K562 (cell line): ENCODE measurements around the gene FAM83D. TPM values are rescaled to one million over a fixed set of nuclear protein-coding genes. Genes with fewer than 3 reads are reported as not detected.

ENCODE experiments used
- FIP1L1 ChIP-seq: fragments of 200-400 bp; formaldehyde crosslinking; IDR thresholded peaks from 2 replicates; pipeline ENCODE4 v1.6.1; 2018; ENCODE audit warnings: mild to moderate bottlenecking, low read depth, low read length; ENCODE audit not compliant: poor library complexity, severe bottlenecking
- FUS ChIP-seq: fragments of 200-400 bp; formaldehyde crosslinking; optimal IDR thresholded peaks from 2 replicates; pipeline ENCODE3; 2017; ENCODE audit warnings: low read depth, low read length
- GTF2A2 ChIP-seq: IDR thresholded peaks from 2 replicates; pipeline ENCODE4 v1.6.1; 2016; ENCODE audit warnings: mild to moderate bottlenecking, missing genetic modification characterization, missing compliant biosample characterization
- HDAC6 ChIP-seq: IDR thresholded peaks from 2 replicates; pipeline ENCODE4 v1.6.1; 2012; ENCODE audit warnings: low read depth, mild to moderate bottlenecking, control low read depth, inconsistent platforms, low read length, moderate library complexity
- HINFP ChIP-seq: fragments of 450-650 bp; conservative IDR thresholded peaks from 2 replicates; pipeline ENCODE4 v1.6.1; 2016; ENCODE audit warnings: missing genetic modification characterization, low read depth, mild to moderate bottlenecking, control low read depth, missing compliant biosample characterization
- LARP7 ChIP-seq: fragments of 450-650 bp; IDR thresholded peaks from 2 replicates; pipeline ENCODE4 v1.6.1; 2016
- MCM2 ChIP-seq: fragments of 450-650 bp; IDR thresholded peaks from 2 replicates; pipeline ENCODE4 v1.6.1; 2017; ENCODE audit warnings: low read depth, mild to moderate bottlenecking
- NFYB ChIP-seq: IDR thresholded peaks from 2 replicates; pipeline ENCODE4 v1.6.1; 2011; ENCODE audit warnings: mild to moderate bottlenecking, moderate library complexity; ENCODE audit not compliant: insufficient read length; ENCODE audit errors: extremely low read depth
- PML ChIP-seq: IDR thresholded peaks from 2 replicates; pipeline ENCODE4 v1.6.1; 2012; ENCODE audit warnings: low read length, inconsistent platforms
- PRMT5 ChIP-seq: sonication (generic); formaldehyde crosslinking; IDR thresholded peaks from 2 replicates; pipeline ENCODE4 v1.5.0; 2020; ENCODE audit warnings: missing genetic modification reagents
- RBFOX2 ChIP-seq: fragments of 200-400 bp; formaldehyde crosslinking; IDR thresholded peaks from 2 replicates; pipeline ENCODE4 v1.6.1; 2017; ENCODE audit warnings: low read depth, mild to moderate bottlenecking, low read length, moderate library complexity
- RUNX1 ChIP-seq: sonication (generic); IDR thresholded peaks from 2 replicates; pipeline ENCODE4 v1.6.1; 2016; ENCODE audit warnings: antibody characterized with exemption, low read depth
- SMAD1 ChIP-seq: fragments of 150-350 bp; IDR thresholded peaks from 2 replicates; pipeline ENCODE4 v1.6.1; 2014; ENCODE audit warnings: low read length, low read depth; ENCODE audit not compliant: partially characterized antibody
- SRSF1 ChIP-seq: fragments of 200-400 bp; formaldehyde crosslinking; IDR thresholded peaks from 2 replicates; pipeline ENCODE4 v1.6.1; 2017; ENCODE audit warnings: mild to moderate bottlenecking, low read depth, low read length, moderate library complexity
- TBL1XR1 ChIP-seq, 2 experiments: IDR thresholded peaks; 2 replicates each; pipeline ENCODE4 v1.6.1; 2012; ENCODE audit warnings: improper control_type of control experiment in 2 of 2, low read length in 2 of 2, mild to moderate bottlenecking in 1 of 2
- THAP12 ChIP-seq: fragments of 250-450 bp; sonication (Bioruptor Pico); IDR thresholded peaks from 2 replicates; pipeline ENCODE4 v1.9.0; 2021; ENCODE audit warnings: mild to moderate bottlenecking, inconsistent platforms
- U2AF1 ChIP-seq: fragments of 200-400 bp; formaldehyde crosslinking; optimal IDR thresholded peaks from 2 replicates; pipeline ENCODE3; 2017; ENCODE audit warnings: mild to moderate bottlenecking, low read depth, low read length, moderate library complexity
- ZBTB2 ChIP-seq: fragments of 450-650 bp; IDR thresholded peaks from 2 replicates; pipeline ENCODE4 v1.6.1; 2016; ENCODE audit warnings: antibody characterized with exemption
- ZNF282 ChIP-seq: sonication (generic); formaldehyde crosslinking; IDR thresholded peaks from 2 replicates; pipeline ENCODE4 v1.8.1; 2023; ENCODE audit warnings: missing genetic modification reagents
- ZNF398 ChIP-seq: fragments of 250-450 bp; sonication (Bioruptor Pico); IDR thresholded peaks from 2 replicates; pipeline ENCODE4 v1.8.0; 2021; ENCODE audit warnings: moderate library complexity, mild to moderate bottlenecking, inconsistent platforms
- ZNF79 ChIP-seq: fragments of 250-450 bp; sonication (Bioruptor Pico); IDR thresholded peaks from 2 replicates; pipeline ENCODE4 v1.4.0; 2020; ENCODE audit warnings: low read depth, mild to moderate bottlenecking, moderate library complexity
- polyA plus RNA-seq, 8 experiments: library from polyadenylated mRNA; depleted of rRNA in 4 of 8; stranded (reverse) in 5 of 8; unstranded in 3 of 8; fragments of >200 nt; fragmentation: Nextera tagmentation in 2 of 8; fragmentation: Illumina TruSeq in 1 of 8; extraction: Ambion mirVana in 2 of 8; extraction: Trizol in 1 of 8; gene quantifications; 2 replicates each; pipeline versions ENCODE4 v1.2.1 to v1.2.3, GENCODE V29; 2011 to 2014; ENCODE audit warnings: inconsistent platforms in 1 of 8, missing spikeins in 1 of 8
- total RNA-seq, 7 experiments: library from RNA; depleted of rRNA in 6 of 7; stranded (reverse); fragments of >200 nt in 6 of 7; fragmentation: Illumina TruSeq in 2 of 7; extraction: Trizol in 2 of 7; gene quantifications; 2 replicates each; pipeline versions ENCODE4 v1.2.1 to v1.2.3, GENCODE V29; 2011 to 2021; ENCODE audit warnings: low replicate concordance in 1 of 7

The FAM83D gene
- total and polyA plus RNA-seq, 9 of the 15 experiments (the other 6 are each of a cell fraction or from before 2014, with no cell fraction given), result 8.2 to 66.1 (median 43.5) TPM

GRCh38 chr20:38962044-38962927 lies 36.1 kb downstream of the FAM83D start, which contains the start of gene DHX35 (continued):
- TF ChIP-seq HINFP (no peak), SRSF1 (0 out of 2 replicates have a peak, but pooled peaks have one; percentile 5), ZNF282 (CRISPR knock-in tag) (no peak), SMAD1 (no peak), HDAC6 (no peak), TBL1XR1 (IDR thresholded peaks at IDR 0.05; ENCODE audit: low read length in 2 of 2) (peak in 1 of 2 experiments; percentile 48; a peak in 1 of 4 replicates), THAP12 (CRISPR knock-in tag) (peak; percentile 25; the same call in 1 of the 2 replicates), FUS (no peak), PRMT5 (no peak), RBFOX2 (peak; percentile 94), LARP7 (no peak), RUNX1 (no peak), ZNF398 (CRISPR knock-in tag) (no peak), ZBTB2 (no peak), U2AF1 (peak; percentile 64), NFYB (no peak), FIP1L1 (peak; percentile 68), ZNF79 (CRISPR knock-in tag) (no peak), MCM2 (no peak), GTF2A2 (tag) (no peak), PML (no peak; the same call in 1 of the 2 replicates)
